ENCODE results near the gene CDH6. TPM values are rescaled to one million over a fixed set of nuclear protein-coding genes. Genes with fewer than 3 reads are reported as not detected.

CDH6 gene
- total RNA-seq, 4 donors from 2014 or later: 1.3 to 6.8 (median 2.2) TPM

- TF ChIP-seq CTCF (IDR thresholded peaks at IDR 0.05; ENCODE audit: low read depth): no peak
Observed at GRCh38 chr5:31301833-31302232, 108.3 kb downstream of the CDH6 start.

DNA sequence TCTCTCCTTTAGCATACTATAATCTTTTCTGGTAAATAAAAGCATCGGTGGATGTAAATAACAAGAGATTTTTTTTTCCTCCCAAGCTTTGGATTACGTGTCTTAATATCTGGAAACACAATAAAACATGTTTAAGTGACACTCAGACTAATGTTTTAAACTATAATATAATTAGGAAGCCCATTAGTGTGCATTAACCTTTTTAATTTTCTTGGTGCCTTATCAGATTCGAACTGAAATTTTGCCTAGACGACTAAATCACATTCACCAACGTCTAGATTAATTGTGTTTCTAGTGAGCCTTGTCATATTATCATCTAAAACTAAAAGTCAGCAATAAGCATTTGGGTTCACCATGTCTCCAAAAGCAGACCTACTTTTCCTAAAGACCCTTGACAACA lies 110.2 kb downstream of the CDH6 start:
- no peak for TF ChIP-seq CTCF (IDR thresholded peaks at IDR 0.05; ENCODE audit: low read depth)

DNA sequence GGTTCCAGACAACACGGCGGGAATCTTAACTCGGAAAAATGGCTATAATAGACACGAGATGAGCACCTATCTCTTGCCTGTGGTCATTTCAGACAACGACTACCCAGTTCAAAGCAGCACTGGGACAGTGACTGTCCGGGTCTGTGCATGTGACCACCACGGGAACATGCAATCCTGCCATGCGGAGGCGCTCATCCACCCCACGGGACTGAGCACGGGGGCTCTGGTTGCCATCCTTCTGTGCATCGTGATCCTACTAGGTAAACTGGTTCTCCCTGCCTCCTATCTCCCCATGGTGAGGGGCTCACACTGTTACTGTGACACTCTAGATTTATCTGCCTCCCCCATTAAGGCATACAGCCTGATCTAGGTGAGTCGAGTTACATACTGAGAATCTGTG lies 124.2 kb downstream of the CDH6 start:
- TF ChIP-seq CTCF (IDR thresholded peaks at IDR 0.05; ENCODE audit: low read depth): no peak

DNA sequence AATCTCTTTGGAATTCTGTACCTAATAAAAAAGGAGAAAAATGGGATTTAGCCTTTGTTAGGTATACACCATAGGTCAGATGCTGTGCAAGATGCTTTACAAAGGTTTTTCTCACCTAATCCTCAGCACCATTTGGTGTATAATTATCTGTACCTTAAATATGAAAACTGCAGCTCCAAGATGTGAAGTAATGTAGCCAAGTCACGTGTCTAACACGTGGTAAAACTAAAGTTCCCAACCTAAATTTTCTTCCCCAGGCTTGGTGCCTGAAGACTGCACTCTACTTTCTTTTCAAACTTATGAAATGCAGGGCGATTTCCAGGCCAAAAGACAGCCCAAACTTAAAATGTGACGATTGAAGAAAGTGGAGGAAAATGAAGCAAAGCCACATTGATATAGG lies 125.8 kb downstream of the CDH6 start:
- no peak for TF ChIP-seq CTCF (IDR thresholded peaks at IDR 0.05; ENCODE audit: low read depth)

GRCh38 chr5:31322946-31323345 lies 129.5 kb downstream of the CDH6 start:
- TF ChIP-seq CTCF (IDR thresholded peaks at IDR 0.05; ENCODE audit: low read depth): no peak

GRCh38 chr5:31324842-31325241 lies 131.4 kb downstream of the CDH6 start:
- TF ChIP-seq CTCF (IDR thresholded peaks at IDR 0.05; ENCODE audit: low read depth): no peak

DNA sequence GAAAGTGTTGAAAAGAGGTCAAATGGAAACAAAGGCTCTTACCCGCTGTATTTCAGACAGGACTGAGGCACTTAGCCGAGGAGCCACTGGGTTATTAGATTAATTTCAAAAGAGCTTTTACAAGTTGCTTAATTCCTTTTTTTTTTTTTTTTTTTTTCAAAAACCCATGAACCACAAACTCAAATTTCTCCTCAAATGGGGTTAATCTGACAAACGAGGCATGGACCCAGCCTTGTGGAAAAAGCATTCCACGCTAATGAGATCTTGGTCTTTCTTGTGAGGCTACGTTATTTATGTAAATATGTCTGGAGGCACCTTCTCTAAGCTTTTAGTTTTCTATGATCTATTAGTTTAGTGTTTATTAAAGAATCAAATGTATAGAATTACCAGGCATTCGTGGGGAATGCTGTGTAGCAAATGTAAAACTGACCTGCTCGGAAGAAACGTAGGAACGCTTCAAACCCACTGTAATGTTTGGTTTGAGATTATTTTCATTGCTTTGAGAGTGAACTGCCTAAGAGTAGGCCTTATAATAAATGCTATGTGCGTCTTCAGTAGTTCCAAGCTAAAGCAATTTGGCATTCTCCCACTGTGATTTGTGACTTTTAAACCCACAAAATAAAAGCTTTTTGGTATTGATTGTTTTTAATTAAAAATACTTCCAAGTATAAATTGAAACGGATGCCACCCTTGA lies 134.7 kb downstream of the CDH6 start:
- TF ChIP-seq CTCF (IDR thresholded peaks at IDR 0.05; ENCODE audit: low read depth): no peak
